ENCODE results near the gene SAP130. TPM values are rescaled to one million over a fixed set of nuclear protein-coding genes. Genes with fewer than 3 reads are reported as not detected.

The SAP130 gene
- total RNA-seq, 3 donors from 2014 or later (not counting 1 experiment from before 2014, with no cell fraction given), result 33.6 to 43.7 (median 36.2) TPM

GRCh38 chr2:128026448-128027277, 1.2 kb downstream of the SAP130 start:
- Mint-ChIP-seq H3K27ac (peak overlapping the region; percentile 85 to 96), H3K36me3 (no peaks in the 10 kb centered on the region), H3K4me3 (peak overlapping the region; percentile 97), H3K4me1 (peaks cover 9 to 31% of the 10 kb centered on the region in 2 donors), H3K27me3 (ENCODE audit: low read depth in 2 of 2) (no peaks in the 10 kb centered on the region), H3K9me3 (no peaks in the 10 kb centered on the region)
- Histone ChIP-seq H3K27me3 (ENCODE audit: control insufficient read depth, insufficient read depth, low read length) (no peaks in the 10 kb centered on the region), H3K9me3 (ENCODE audit: control insufficient read depth, insufficient read depth, low read length) (no peaks in the 10 kb centered on the region), H3K4me1 (ENCODE audit: control insufficient read depth, insufficient read depth, low read length) (peaks cover 7% of the 10 kb centered on the region), H3K36me3 (ENCODE audit: control insufficient read depth, insufficient read depth, low read length) (no peaks in the 10 kb centered on the region), H3K27ac (ENCODE audit: low read length) (peak overlapping the region; percentile 35), H3K4me3 (ENCODE audit: low read length) (peak overlapping the region; percentile 67)
- no peak for TF ChIP-seq CTCF (IDR thresholded peaks at IDR 0.05)
- intact Hi-C loops (cut with micrococcal nuclease), result loop anchor here (5.0 kb wide), 3 partner anchors 169 to 639 kb away; partner anchors contain the start of genes MAP3K2, POLR2D and SFT2D3
- WGBS (ENCODE audit: insufficient coverage), result under 1% methylated on average over 57 of the region's 57 CpGs
- DNase-seq, result peak in 1 of 2 donors; percentile 26
- no peak for ATAC-seq

- no peaks in the 10 kb centered on the region for H3K9me3 Mint-ChIP-seq
- no peak overlapping the region for H3K4me3 Mint-ChIP-seq
- H3K27me3 Mint-ChIP-seq (ENCODE audit: low read depth in 2 of 2), result no peaks in the 10 kb centered on the region
- no peak overlapping the region for H3K27ac ChIP-seq (ENCODE audit: low read length)
- H3K4me3 ChIP-seq (ENCODE audit: low read length), result no peak overlapping the region
- no peak for ATAC-seq
- no peaks in the 10 kb centered on the region for H3K27me3 ChIP-seq (ENCODE audit: control insufficient read depth, insufficient read depth, low read length)
- H3K27ac Mint-ChIP-seq, result no peak overlapping the region
- intact Hi-C loops (cut with micrococcal nuclease), result loop anchor here (5.0 kb wide), 3 partner anchors 168 to 638 kb away; partner anchors contain the start of genes MAP3K2, POLR2D and SFT2D3
- no peaks in the 10 kb centered on the region for H3K36me3 Mint-ChIP-seq
- no peak for TF ChIP-seq CTCF (IDR thresholded peaks at IDR 0.05)
- H3K4me1 Mint-ChIP-seq, result peaks cover 9 to 32% of the 10 kb centered on the region in 2 donors
- no peaks in the 10 kb centered on the region for H3K36me3 ChIP-seq (ENCODE audit: control insufficient read depth, insufficient read depth, low read length)
- peaks cover 7% of the 10 kb centered on the region for H3K4me1 ChIP-seq (ENCODE audit: control insufficient read depth, insufficient read depth, low read length)
- no peaks in the 10 kb centered on the region for H3K9me3 ChIP-seq (ENCODE audit: control insufficient read depth, insufficient read depth, low read length)
- DNase-seq, result no peak
- WGBS (ENCODE audit: insufficient coverage), result 98% methylated on average over 4 of the region's 4 CpGs
Measured at GRCh38 chr2:128024816-128025215, 3.0 kb downstream of the SAP130 start.

DNA sequence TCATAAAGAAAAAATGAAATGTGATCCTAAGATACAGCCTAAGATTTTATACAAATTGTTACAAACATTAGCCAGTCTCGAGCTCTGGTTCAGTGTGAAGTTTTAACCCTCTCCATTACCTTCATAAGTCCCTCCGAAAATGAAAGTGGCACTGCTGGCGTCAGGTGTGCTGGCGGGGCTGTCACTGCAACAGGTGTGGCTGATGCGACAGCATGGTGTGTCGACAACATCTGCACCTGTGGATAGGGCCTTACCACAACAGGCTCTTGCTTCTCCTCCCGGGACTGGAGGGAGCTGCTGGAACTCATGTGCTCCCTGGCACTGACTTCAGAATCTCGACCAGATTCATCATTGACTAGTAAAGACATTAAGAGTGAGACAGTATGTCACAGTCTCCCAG, 10.3 kb downstream of the SAP130 start:
- no peaks in the 10 kb centered on the region for H3K9me3 ChIP-seq (ENCODE audit: control insufficient read depth, insufficient read depth, low read length)
- no peaks in the 10 kb centered on the region for H3K27me3 ChIP-seq (ENCODE audit: control insufficient read depth, insufficient read depth, low read length)
- Mint-ChIP-seq H3K27ac (no peak overlapping the region), H3K4me3 (no peak overlapping the region), H3K9me3 (no peaks in the 10 kb centered on the region), H3K36me3 (peaks cover 27% of the 10 kb centered on the region), H3K4me1 (peaks cover 0 to 6% of the 10 kb centered on the region in 2 donors), H3K27me3 (ENCODE audit: low read depth in 2 of 2) (no peaks in the 10 kb centered on the region)
- 94% methylated on average over 8 of the region's 8 CpGs for WGBS (ENCODE audit: insufficient coverage)
- H3K4me3 ChIP-seq (ENCODE audit: low read length), result no peak overlapping the region
- no peaks in the 10 kb centered on the region for H3K4me1 ChIP-seq (ENCODE audit: control insufficient read depth, insufficient read depth, low read length)
- DNase-seq (no peak), ATAC-seq (no peak)
- H3K36me3 ChIP-seq (ENCODE audit: control insufficient read depth, insufficient read depth, low read length), result peaks cover 43% of the 10 kb centered on the region
- intact Hi-C loops (cut with micrococcal nuclease), result no loop called here
- no peak for TF ChIP-seq CTCF (IDR thresholded peaks at IDR 0.05)
- H3K27ac ChIP-seq (ENCODE audit: low read length), result no peak overlapping the region

Measured in natural killer cell (primary cell).